OCI-LY1 (cell line): Measurements from ENCODE around the gene LRRFIP2.

Experiments used
- H2AFZ ChIP-seq: fragments of 200-600 bp; sonication (generic), shearing (Covaris generic); 2 replicates; pipeline ENCODE4 v1.6.0; 2014; ENCODE audit warnings: antibody characterized with exemption, mild to moderate bottlenecking, low read length
- H3F3A ChIP-seq: fragments of 200-600 bp; sonication (generic), shearing (Covaris generic); 2 replicates; pipeline ENCODE4 v1.6.0; 2014; ENCODE audit warnings: mild to moderate bottlenecking, antibody characterized with exemption, low read length, moderate library complexity; ENCODE audit not compliant: insufficient read depth
- H3K27ac ChIP-seq: fragments of 200-600 bp; sonication (generic); 2 replicates; pipeline ENCODE4 v1.5.1; 2014; ENCODE audit warnings: low read length, mixed run types, mild to moderate bottlenecking, low read depth; ENCODE audit not compliant: poor library complexity, severe bottlenecking
- H3K27me3 ChIP-seq: fragments of 200-600 bp; sonication (generic); 2 replicates; pipeline ENCODE4 v1.6.0; 2014; ENCODE audit warnings: antibody characterized with exemption, mild to moderate bottlenecking, low read length, moderate library complexity; ENCODE audit not compliant: insufficient read depth
- H3K36me3 ChIP-seq: fragments of 200-600 bp; sonication (generic); 2 replicates; pipeline ENCODE4 v1.6.1; 2014; ENCODE audit warnings: mild to moderate bottlenecking, antibody characterized with exemption, low read length, moderate library complexity, mixed read lengths; ENCODE audit not compliant: insufficient read depth
- H3K4me1 ChIP-seq: fragments of 200-600 bp; sonication (generic); 2 replicates; pipeline ENCODE4 v1.5.1; 2014; ENCODE audit warnings: mild to moderate bottlenecking, low read length, moderate library complexity; ENCODE audit not compliant: insufficient read depth, severe bottlenecking
- H3K4me2 ChIP-seq: fragments of 200-600 bp; sonication (generic), shearing (Covaris generic); 2 replicates; pipeline ENCODE4 v1.6.1; 2014; ENCODE audit warnings: low read length
- H3K4me3 ChIP-seq: fragments of 200-600 bp; sonication (generic); 2 replicates; pipeline ENCODE4 v1.5.1; 2014; ENCODE audit warnings: low read length, low read depth, mild to moderate bottlenecking, mixed read lengths; ENCODE audit not compliant: poor library complexity, severe bottlenecking
- H3K79me2 ChIP-seq: fragments of 200-600 bp; shearing (Covaris generic); 2 replicates; pipeline ENCODE4 v1.6.1; 2016; ENCODE audit warnings: mixed run types, low read length, mixed read lengths; ENCODE audit not compliant: insufficient read depth
- H3K9ac ChIP-seq: fragments of 200-600 bp; sonication (generic), shearing (Covaris generic); 2 replicates; pipeline ENCODE4 v1.6.1; 2014; ENCODE audit warnings: mild to moderate bottlenecking, low read length, mixed read lengths
- H3K9me2 ChIP-seq: fragments of 200-600 bp; sonication (generic), shearing (Covaris generic); 2 replicates; pipeline ENCODE4 v1.6.1; 2014; ENCODE audit warnings: low read depth, mild to moderate bottlenecking, low read length, mixed read lengths
- H3K9me3 ChIP-seq: fragments of 200-600 bp; shearing (Covaris generic); 2 replicates; pipeline ENCODE4 v1.6.1; 2014; ENCODE audit warnings: low read length, mixed read lengths
- H4K20me1 ChIP-seq: fragments of 200-600 bp; sonication (generic), shearing (Covaris generic); 2 replicates; pipeline ENCODE4 v1.6.0; 2016; ENCODE audit warnings: mild to moderate bottlenecking, low read length; ENCODE audit not compliant: insufficient read depth
- CTCF ChIP-seq: fragments of 200-600 bp; sonication (generic), shearing (Covaris generic); IDR thresholded peaks from 2 replicates; pipeline ENCODE4 v1.5.1; 2017; ENCODE audit warnings: mild to moderate bottlenecking, antibody characterized with exemption, low read length, moderate library complexity, mixed read lengths
- EZH2 ChIP-seq: fragments of 200-600 bp; sonication (generic), shearing (Covaris generic); IDR thresholded peaks from 2 replicates; pipeline ENCODE4 v1.8.0; 2017; ENCODE audit warnings: borderline replicate concordance, mixed run types, mild to moderate bottlenecking, antibody characterized with exemption, low read length, moderate library complexity, mixed read lengths

The LRRFIP2 gene

GRCh38 chr3:37118163-37118562, 56.2 kb downstream of the LRRFIP2 start:
- no peak overlapping the region for H3K4me3 ChIP-seq
- H4K20me1 ChIP-seq = no peaks in the 10 kb centered on the region
- H3K36me3 ChIP-seq = peaks cover 6% of the 10 kb centered on the region; the same call in 1 of the 2 replicates
- H3K4me2 ChIP-seq = no peak overlapping the region
- no peaks in the 10 kb centered on the region for H3K4me1 ChIP-seq
- no peaks in the 10 kb centered on the region; the same call in 1 of the 2 replicates for H3F3A ChIP-seq
- H3K27ac ChIP-seq = no peak overlapping the region
- no peak overlapping the region for H2AFZ ChIP-seq
- TF ChIP-seq EZH2 (no peak), CTCF (no peak)
- H3K79me2 ChIP-seq = no peaks in the 10 kb centered on the region
- no peaks in the 10 kb centered on the region for H3K27me3 ChIP-seq
- no peak overlapping the region for H3K9ac ChIP-seq
- no peaks in the 10 kb centered on the region for H3K9me2 ChIP-seq
- no peaks in the 10 kb centered on the region for H3K9me3 ChIP-seq

- Histone ChIP-seq H4K20me1 (no peaks in the 10 kb centered on the region), H3K4me3 (no peak overlapping the region), H3K4me1 (no peaks in the 10 kb centered on the region), H3K4me2 (no peak overlapping the region), H3K27me3 (no peaks in the 10 kb centered on the region), H3K27ac (no peak overlapping the region), H3K9me3 (no peaks in the 10 kb centered on the region), H2AFZ (no peak overlapping the region), H3K9ac (no peak overlapping the region), H3K79me2 (no peaks in the 10 kb centered on the region), H3K36me3 (peaks cover 6% of the 10 kb centered on the region; the same call in 1 of the 2 replicates), H3K9me2 (no peaks in the 10 kb centered on the region), H3F3A (no peaks in the 10 kb centered on the region; the same call in 1 of the 2 replicates)
- no peak for TF ChIP-seq EZH2
- TF ChIP-seq CTCF = no peak
These were observed 56.8 kb downstream of the LRRFIP2 start for GRCh38 chr3:37117548-37117947.

- no peaks in the 10 kb centered on the region for H4K20me1 ChIP-seq
- H3K36me3 ChIP-seq = peaks cover 3% of the 10 kb centered on the region; the same call in 1 of the 2 replicates
- no peak overlapping the region for H3K4me2 ChIP-seq
- TF ChIP-seq CTCF (no peak), EZH2 (no peak)
- H2AFZ ChIP-seq = no peak overlapping the region
- H3K27ac ChIP-seq = no peak overlapping the region
- H3K4me1 ChIP-seq = no peaks in the 10 kb centered on the region
- no peak overlapping the region for H3K4me3 ChIP-seq
- H3K9me3 ChIP-seq = no peaks in the 10 kb centered on the region
- no peaks in the 10 kb centered on the region; the same call in 1 of the 2 replicates for H3F3A ChIP-seq
- no peaks in the 10 kb centered on the region for H3K9me2 ChIP-seq
- H3K79me2 ChIP-seq = no peaks in the 10 kb centered on the region
- no peak overlapping the region for H3K9ac ChIP-seq
- H3K27me3 ChIP-seq = no peaks in the 10 kb centered on the region
These were observed 57.4 kb downstream of the LRRFIP2 start for GRCh38 chr3:37116998-37117397.
